GM20000 (cell line): ENCODE results near the gene ZFPL1.

Experiments
- DNase-seq: peaks from one replicate; pipeline ENCODE4 v3.0.0; 2012; ENCODE audit warnings: low spot score
- CTCF ChIP-seq: IDR thresholded peaks from 2 replicates; pipeline ENCODE4 v1.5.1; 2012; ENCODE audit warnings: mild to moderate bottlenecking, control low read depth; ENCODE audit errors: extremely low read depth, missing control alignments

The ZFPL1 gene

GRCh38 chr11:65127473-65128181 lies 43.6 kb downstream of the ZFPL1 start:
- no peak for DNase-seq
- no peak for TF ChIP-seq CTCF

- TF ChIP-seq CTCF: no peak
These were observed 44.4 kb downstream of the ZFPL1 start for GRCh38 chr11:65128182-65129145.

GRCh38 chr11:65129649-65130441 lies 45.8 kb downstream of the ZFPL1 start:
- no peak for DNase-seq
- TF ChIP-seq CTCF: no peak

More at GRCh38 chr11:65128182-65129145, 44.4 kb downstream of the ZFPL1 start:
- no peak for DNase-seq

GRCh38 chr11:65130631-65131416 lies 46.8 kb downstream of the ZFPL1 start:
- no peak for DNase-seq
- no peak for TF ChIP-seq CTCF

GRCh38 chr11:65131417-65131776 lies 47.4 kb downstream of the ZFPL1 start:
- DNase-seq: no peak
- no peak for TF ChIP-seq CTCF

- TF ChIP-seq CTCF: no peak
- DNase-seq: no peak
These were observed 47.8 kb downstream of the ZFPL1 start for GRCh38 chr11:65131895-65132237.
